NCI-H1930 (cell line): ENCODE results near the gene PLEKHG5.

ENCODE experiments used
- DNase-seq, 2 experiments: peaks; one replicate each; lab custom pipeline; 2025; lab: John Stamatoyannopoulos, UW

The PLEKHG5 gene

DNA sequence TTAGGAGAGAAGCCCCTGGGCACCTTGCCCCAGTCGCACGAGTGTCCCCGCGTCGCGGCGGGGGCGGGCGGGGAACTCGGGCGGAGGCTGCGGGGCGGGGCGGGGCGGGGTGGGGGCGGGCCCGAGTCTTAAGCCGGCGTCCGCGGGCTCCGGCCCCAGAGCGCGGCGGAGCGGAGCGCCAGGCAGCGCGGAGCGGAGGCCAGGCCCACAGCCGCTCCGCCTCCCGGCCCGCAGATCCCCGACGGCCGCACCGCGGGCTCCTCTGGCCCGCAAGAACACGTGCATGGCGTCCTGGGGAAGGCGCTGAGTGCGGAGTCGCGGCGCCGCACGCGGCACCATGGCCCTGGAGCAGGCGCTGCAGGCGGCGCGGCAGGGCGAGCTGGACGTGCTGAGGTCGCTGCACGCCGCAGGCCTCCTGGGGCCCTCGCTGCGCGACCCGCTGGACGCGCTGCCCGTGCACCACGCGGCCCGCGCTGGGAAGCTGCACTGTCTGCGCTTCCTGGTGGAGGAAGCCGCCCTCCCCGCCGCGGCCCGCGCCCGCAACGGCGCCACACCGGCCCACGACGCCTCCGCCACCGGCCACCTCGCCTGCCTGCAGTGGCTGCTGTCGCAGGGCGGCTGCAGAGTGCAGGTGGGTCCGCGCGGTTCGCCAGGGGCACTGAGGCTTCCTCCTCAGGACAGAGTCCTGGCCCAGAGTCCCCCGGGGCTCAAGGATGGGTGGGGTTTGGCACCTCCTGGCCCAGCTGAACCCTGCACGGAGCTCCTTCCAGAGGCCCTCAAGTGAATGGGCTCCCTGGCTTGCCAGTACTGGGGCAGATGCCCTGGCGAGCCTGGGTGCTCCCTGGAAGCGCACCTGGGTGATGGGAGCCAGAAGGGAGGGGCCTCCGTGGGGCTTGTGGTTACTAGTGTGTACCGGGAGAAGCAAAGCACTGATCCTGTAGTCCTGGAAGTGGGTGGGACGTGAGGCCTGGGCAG is 66.6 kb downstream of the PLEKHG5 start, which contains the start of gene ESPN:
TSS of gene ESPN (plus strand) at position 158 of the 975 bp plus-strand sequence. CDS start at position 338, 180 bp downstream.
- no peak for DNase-seq

DNA sequence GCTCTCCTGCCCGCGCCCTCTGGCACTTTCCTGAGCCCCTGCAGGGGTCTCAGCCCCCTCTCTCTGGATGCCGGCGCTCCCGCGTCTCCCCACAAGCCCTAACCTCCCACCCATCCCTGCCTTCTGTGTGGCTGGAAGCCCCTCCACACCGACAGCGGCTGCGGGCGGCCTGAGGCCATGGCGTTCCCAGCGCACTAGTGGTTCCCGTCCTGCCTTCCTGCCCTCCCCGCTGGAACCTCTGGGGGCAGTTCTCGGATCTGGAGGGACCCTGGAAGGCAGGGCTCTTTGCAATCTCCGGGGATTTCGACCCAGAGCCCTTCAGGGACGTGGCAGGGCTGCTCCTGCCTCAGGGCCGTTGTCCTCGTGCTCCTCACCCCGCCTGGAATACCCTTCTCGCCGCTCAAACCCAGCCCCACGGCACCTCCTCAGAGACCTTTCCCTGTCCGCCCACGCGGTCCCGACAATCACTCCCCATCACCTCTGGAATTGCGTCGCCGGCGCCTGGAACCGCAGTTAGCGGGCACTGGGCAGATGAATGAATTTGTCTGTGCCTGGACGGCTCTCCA is 67.4 kb downstream of the PLEKHG5 start:
- DNase-seq, result no peak

DNA sequence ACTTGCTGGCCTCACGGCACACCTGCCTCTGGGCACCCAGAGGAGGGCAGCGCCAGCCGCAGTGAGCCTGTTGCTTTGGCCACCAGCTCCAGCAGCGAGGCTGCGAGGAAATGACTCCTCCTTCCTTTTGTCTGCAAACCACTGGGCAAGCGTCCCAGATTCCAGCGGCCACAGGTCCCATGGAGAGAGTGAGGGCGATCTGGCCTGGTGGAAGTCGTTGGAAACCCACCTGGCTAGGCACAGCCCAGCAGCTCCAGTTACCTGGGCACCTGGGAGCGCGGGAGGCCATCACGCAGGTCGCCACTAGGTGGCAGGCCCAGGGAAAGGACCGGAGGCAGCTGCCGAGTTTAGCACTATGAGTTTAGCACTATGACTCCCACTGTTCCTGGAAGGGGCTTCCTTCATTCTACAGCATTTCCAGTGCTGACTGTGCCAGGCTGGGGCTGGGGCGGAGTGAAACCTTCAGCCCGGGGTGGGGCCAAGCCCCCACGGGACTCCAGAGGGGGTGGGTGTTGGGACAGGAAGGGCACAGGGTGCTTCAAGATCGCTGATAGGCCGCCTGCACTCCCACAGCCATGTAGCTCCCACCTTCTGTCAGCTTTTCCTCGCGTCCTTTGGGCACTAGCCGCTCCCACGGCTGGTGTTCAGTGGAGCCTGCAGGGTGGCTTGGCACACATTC is 68.0 kb downstream of the PLEKHG5 start:
- peak; percentile 31 to 48 for DNase-seq

DNA sequence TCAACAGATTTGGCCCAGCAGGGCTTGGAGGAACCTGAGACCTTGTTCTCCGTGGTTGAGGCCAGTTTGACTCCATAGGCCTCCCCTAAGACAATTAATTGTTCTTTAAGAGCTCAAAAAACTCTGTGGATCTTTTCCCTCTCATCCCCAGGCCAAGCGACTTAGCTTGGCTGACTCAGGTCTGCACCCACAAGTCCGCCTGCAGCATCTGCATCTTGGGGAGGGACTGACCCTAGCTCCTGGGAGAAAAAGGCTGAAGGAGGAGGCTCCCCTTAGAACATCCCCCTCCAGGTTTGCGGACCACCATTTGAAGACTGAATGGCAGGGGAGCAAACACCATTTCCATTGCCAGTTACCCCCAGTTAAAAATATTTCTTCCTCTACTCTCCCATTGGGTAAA is 70.2 kb downstream of the PLEKHG5 start:
- no peak for DNase-seq

DNA sequence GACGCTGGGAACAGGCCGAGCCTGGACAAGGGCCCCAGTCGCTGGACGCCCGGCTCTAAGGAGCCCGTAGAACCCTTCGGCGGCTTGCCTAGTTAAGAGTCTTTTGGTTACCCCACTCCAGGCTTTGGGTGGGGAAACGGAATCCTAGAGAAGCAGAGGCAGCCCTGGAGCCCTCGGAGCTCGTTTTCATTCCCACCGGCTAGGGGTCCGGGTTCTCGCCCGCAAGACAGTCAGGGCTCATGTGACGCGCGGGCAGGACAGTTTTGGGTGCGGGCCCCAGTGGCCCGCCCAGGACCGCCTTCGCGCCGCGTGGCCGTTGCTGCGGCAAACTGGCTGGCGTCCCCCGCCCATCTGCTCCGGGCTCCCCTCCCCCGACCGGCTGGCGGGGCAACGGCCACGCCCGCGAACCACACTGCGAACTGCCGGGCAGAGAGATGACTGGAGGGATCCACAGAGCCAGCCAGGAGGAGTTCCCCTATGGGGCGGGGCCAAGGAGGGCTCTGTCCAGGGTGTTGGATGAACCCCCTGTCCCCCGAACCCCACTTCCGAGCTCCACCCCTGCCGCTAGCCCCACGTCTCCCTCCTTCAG is 70.9 kb downstream of the PLEKHG5 start:
- no peak for DNase-seq

DNA sequence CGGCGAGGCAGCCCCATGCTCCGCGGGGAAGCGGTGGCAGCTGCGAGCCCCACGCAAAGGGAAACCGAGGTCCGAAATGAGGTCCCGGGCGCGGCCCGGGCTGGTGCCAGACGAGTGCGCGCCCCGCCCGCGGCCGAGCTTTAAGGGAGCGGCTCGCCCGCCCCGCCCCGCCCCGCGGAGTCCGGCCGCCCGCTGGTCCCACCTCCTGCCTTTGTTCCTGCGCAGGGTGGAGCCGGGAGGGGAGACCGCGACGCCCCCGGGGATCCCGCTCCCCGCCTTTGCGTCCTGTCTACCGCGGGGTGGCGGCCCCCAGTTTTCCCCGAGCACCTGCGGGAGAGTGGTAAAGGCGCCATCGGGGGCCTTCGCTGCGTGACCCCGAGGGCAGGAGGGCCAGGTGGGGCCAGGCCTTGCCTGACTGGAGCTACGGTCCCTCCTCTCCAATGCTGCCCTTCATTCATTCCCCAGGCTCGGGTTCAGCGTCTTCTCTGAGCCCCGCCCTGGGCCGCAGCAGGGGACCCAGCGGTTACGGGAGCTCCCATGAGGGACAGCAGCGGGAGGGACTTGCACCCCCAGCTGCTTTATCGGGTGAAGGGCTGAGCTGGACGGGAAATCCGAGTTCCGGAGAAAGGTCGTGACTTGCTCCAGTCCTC is 71.5 kb downstream of the PLEKHG5 start, which contains the start of gene HES2:
TSS of gene HES2 (minus strand) at position 116 of the 650 bp plus-strand sequence. CDS start at position 17, 99 bp downstream.
- DNase-seq, result no peak

DNA sequence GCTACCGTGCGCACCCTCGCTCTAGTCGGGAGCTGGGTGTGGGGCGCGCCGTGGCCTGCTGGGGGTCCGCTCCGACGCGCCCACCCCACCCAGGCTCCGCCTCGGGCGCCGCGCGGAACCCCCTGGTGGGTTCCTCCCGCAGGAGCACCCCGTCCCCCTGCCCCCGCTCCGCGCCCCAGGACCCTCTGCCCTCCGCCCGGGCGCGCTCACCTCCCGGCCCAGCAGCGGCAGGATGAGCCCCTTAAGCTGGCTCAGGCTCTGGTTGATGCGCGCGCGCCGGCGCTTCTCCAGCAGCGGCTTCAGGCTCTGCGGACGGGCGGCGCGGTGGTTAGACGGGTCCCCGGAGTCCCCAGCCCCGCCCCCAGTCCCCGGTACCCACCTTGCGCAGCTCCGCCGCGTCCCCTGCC is 72.1 kb downstream of the PLEKHG5 start:
- no peak for DNase-seq

DNA sequence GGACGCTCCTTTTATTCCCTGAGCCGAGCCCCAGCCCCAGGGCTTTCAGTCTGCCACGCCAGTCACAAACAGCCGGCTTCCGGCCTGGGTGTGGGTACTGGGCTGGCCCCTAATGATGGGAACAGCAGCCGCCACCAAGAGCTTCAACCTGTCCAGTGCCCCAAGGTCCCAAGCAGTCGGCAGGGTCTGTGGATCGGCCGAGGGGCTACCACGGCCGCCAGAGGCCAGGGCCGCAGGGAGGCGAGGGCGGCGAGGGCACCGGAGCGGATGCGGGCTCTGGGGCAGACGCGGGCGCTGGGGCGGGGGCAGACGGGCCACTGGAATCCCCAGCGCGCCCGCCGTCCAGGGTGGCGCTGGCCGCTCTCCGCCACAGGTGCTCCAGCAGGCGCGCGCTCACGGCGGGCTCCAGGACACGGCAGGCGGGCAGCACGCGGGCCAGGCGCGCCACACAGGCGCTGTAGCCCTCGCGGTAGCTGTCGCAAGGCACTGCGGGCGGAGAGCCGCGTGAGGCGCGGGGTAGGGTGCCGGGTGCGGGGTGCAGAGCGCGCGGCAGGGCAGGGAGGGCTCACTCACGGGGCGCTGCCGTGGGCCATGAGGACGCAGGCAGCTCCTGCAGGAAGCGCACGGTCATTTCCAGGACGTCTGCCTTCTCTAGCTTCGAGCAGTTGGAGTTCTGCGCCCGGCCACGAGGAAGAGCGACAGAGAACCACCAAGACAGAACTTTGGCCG is 72.6 kb downstream of the PLEKHG5 start:
- DNase-seq, result no peak

DNA sequence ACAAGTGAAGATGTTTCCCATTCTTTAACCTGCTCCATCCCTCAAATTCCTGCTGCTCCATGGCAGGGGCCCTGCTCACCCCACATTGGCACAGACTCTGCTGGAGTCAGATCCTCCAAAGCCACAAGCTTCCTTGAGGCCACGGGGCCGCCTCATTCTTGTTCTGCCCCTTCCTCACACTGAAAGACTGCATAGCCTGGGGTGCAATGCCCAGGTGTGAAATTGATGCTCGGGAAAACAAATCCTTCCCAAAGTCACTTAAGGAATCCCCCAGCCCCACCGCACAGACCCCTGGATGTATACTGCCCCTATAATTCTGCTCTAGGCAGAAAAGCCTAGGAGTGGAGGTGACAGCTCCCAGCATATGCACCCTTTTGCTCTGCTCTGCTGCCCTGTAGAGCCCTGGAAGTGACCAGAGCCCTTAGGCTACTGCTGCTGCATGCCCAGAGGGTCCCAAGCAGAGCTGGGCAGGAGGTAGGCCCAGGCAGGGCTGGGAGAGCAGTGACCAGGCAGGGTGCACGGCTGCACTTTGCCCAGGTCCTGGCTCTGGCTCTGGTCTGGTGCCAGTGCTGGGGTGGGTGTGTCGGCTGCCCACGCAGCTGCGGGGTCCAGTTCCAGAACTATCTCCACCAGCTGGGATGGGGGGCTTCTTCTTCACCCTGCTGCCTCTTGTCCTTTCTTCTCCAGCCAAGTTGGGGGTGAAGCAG is 73.4 kb downstream of the PLEKHG5 start:
- no peak for DNase-seq
